Lower leg skin (tissue), 3 donors: Measurements from ENCODE around the gene BCAP31.

Source experiments
- CTCF ChIP-seq, 3 donors: fragments of 450-650 bp; IDR thresholded peaks; one replicate each; pipeline ENCODE4 v1.5.1; 2016; ENCODE audit warnings: antibody characterized with exemption in 3 of 3, mild to moderate bottlenecking in 3 of 3, moderate library complexity in 2 of 3
- POLR2A ChIP-seq, 2 donors: fragments of 450-650 bp; IDR thresholded peaks; one replicate each; pipeline ENCODE4 v1.6.1; 2016 to 2017; ENCODE audit warnings: antibody characterized with exemption in 2 of 2, mild to moderate bottlenecking in 1 of 2, moderate library complexity in 1 of 2

DNA sequence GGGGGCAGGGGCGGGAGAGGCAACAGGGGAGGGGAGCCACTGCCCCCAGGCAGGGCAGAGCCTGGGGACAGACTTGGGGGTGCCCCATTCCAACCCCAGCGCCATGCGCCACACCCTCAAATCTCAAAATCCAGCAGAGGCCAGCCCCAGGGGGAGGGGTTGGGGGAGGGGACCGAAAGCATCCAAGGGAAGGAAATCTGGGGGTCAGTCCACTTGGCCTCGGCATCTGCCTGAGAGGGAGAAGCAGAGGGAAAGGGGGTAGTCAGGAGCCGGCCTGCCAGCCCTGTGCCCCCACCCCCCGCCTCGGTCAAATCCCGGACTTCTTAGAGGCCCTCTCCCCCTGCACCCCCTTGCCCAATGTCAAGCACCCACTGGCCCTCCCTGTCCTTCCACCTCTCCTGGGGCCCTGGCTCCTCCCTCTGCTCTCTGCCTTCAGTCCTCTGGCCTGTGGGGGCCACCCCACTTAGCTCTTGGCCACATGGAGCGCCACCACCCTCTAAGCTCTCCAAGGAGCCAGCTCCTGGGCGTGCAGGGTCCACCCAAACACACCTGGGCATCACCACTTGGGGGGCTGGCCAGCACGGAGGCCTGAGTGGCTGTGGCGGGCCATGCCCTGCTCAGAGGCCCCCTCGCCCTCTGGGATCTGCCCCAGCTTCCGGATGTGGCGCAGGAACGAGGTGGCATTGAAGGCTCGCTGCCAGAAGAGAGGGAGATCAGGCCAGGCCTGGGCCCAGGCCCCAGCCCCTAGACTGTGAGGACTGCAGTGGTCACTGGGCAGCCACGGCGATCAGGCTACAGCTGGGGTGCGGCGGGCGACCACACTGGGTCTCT lies 54.1 kb downstream of the BCAP31 start:
- TF ChIP-seq CTCF (IDR thresholded peaks at IDR 0.05) (no peak), POLR2A (IDR thresholded peaks at IDR 0.05) (no peak)
